Omental fat pad (tissue), 4 donors: ENCODE results near the gene TRIM17. TPM values are rescaled to one million over a fixed set of nuclear protein-coding genes. Genes with fewer than 3 reads are reported as not detected.

ENCODE experiments used
- ATAC-seq: fragments of 150-250 bp; one replicate; pipeline ENCODE4 v1.9.1; 2016; ENCODE audit warnings: mild to moderate bottlenecking, moderate library complexity; ENCODE audit not compliant: low FRiP score
- DNase-seq: peaks from one replicate; pipeline ENCODE4 v3.0.0-alpha.2; 2019; ENCODE audit warnings: low spot score
- total RNA-seq, 4 donors: library from RNA; depleted of rRNA; stranded (reverse); fragments of >200 nt; gene quantifications; one replicate each; pipeline ENCODE4 v1.1.0, GENCODE V29; 2016
- TF ChIP-seq, protein P1 (sequence below), 3 donors: fragments of 450-650 bp; IDR thresholded peaks; one replicate each; pipeline ENCODE4 v1.5.1; 2016 to 2017; ENCODE audit warnings: antibody characterized with exemption in 3 of 3, mild to moderate bottlenecking in 3 of 3, moderate library complexity in 2 of 3

Gene TRIM17
- total RNA-seq, 4 donors from 2014 or later = 0.96 to 3.3 (median 1.7) TPM; not detected in 1

DNA sequence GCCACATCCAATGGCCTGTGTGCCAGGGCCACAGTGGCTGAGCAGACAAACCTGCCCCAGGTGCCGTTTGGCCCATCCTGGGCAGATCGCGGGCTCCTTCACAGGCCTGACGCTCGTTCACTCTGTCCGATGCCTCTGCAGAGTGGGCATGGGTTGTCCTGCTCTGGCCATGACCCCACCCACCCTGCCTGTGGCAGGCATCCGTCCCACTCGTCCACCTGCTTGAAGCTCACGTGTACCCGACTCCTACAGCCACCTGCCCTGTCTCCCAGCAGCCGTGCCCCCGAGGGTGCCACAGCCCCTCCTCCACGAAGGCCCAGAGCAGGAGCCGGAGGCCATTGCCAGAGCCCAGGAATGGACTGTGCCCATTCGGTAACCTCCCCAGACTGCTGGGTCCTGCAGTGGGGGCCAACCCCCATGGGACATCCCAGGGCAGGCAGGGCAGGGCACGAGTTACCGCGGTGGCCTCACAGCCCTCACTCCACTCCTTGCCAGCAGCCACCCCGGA lies 51.9 kb downstream of the TRIM17 start:
- DNase-seq (no peak), ATAC-seq (no peak)
- TF ChIP-seq, protein P1, sequence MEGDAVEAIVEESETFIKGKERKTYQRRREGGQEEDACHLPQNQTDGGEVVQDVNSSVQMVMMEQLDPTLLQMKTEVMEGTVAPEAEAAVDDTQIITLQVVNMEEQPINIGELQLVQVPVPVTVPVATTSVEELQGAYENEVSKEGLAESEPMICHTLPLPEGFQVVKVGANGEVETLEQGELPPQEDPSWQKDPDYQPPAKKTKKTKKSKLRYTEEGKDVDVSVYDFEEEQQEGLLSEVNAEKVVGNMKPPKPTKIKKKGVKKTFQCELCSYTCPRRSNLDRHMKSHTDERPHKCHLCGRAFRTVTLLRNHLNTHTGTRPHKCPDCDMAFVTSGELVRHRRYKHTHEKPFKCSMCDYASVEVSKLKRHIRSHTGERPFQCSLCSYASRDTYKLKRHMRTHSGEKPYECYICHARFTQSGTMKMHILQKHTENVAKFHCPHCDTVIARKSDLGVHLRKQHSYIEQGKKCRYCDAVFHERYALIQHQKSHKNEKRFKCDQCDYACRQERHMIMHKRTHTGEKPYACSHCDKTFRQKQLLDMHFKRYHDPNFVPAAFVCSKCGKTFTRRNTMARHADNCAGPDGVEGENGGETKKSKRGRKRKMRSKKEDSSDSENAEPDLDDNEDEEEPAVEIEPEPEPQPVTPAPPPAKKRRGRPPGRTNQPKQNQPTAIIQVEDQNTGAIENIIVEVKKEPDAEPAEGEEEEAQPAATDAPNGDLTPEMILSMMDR (IDR thresholded peaks at IDR 0.05) = no peak

DNA sequence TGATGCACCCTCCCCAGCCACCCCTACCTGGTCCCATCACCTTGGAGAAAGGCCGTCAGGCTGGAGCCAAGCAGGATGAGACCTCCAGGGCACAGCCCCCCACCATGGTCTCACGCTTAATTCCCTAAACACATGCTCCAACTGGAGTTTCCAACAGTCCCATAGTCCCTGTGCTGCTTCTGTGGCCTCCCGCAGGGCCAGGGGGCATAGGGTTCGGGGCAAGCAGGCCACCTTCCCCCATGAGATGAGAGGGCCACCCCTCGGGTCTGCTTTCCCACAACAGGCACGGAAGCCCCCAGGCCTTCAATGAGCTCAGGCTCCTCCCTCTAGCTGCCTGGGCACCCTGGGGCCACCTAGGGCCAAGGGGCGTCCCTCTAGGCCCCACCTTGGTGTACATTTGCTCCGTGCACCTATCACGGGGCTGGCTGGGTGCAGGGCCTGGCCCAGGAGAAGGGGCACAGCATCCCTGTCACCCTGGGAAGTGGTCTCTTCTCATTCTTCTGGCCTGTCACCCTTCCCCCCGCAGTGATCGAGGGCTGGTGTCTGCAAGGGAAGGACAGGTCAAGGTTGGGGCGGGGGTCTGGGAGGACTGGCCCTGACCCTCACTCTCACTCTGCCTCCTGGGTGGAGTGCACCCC lies 52.5 kb downstream of the TRIM17 start:
- no peak for ATAC-seq

DNA sequence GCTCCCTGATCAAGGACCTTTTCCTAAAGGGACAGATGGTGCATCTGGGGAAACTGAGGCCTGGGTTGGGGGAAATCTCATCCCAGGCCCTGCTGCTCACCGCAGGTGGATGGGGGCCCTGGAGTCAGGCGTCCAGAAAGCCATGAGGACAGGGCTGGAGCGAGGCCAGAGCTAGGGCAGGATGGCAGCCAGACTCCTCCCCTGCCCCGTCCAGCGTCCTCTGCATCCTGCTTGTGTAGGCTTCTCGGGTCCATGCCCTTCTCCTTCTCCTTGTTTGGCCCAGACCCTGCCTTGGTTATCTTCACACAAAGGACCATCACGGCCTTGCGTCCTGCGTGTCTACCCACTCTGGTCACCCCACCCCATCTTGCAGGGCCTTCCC lies 53.0 kb downstream of the TRIM17 start:
- TF ChIP-seq, protein P1 (IDR thresholded peaks at IDR 0.05) = no peak
- no peak for DNase-seq
- ATAC-seq = no peak

More for the DNA sequence above, 52.5 kb downstream of the TRIM17 start:
- DNase-seq = no peak
- TF ChIP-seq, protein P1 (IDR thresholded peaks at IDR 0.05) = no peak

DNA sequence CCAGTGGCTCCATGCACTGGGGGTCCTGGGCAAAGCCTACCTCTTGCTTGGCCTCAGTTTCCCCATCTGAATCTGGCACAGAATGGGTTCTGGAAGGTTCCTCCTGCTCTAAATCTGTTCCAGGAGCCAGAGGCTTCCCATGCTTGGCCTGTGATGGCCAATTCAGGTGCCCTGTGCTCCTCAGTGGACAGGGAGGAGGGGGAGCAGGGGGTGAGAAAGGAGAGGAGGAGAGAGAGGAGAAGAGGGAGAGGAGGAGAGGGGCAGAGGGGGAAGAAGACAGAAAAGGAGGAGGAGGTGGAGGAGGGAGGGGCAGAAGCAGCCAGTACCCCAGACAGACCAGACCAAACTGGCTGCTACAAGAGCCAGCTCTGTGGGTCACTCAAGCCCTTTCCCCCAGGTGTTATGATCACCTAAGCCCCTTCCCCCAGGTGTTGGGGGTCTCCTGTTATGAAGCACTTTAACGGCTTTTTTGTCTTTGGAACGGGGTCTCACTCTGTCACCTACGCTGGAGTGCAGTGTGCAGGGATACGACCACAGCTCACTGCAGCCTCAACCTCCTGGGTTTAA lies 53.7 kb downstream of the TRIM17 start:
- DNase-seq (no peak), ATAC-seq (no peak)

DNA sequence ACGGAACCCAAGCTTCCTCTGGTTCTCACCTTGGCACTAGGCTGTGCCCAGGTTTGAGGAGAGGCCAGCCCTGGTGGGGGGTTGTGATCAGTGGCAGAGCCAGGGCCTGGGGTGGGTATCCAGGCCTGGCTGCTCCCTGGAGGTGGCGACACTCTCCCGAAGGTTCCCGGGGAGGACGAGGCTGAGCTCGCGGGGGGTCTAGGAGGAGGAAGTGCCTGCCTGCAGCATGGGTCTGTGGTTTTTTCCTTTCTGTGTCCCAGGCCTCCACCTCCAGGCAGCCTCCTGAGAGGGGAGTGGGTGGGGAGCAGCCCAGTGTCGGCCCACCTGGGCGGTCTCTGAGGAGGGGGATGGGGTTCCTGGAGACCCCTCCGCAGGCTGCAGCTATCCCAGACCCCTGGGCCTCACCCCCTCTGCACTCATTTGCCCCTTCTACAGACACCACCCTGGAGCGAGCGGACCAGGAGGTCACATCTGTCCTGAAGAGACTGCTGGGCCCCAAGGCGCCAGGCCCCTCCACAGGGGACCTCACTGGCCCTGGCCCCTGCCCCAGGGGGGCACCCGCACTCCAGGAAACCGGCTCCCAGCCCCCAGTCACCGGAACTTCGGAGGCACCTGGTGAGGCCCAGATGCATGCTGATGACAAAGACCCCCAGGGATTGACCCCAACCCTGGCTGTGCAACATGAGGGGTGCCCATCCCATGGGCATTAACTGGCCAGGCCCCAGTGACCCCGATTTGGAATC lies 54.3 kb downstream of the TRIM17 start:
- ATAC-seq (no peak), DNase-seq (no peak)

More for the DNA sequence above, 53.7 kb downstream of the TRIM17 start:
- TF ChIP-seq, protein P1 (IDR thresholded peaks at IDR 0.05) = no peak

DNA sequence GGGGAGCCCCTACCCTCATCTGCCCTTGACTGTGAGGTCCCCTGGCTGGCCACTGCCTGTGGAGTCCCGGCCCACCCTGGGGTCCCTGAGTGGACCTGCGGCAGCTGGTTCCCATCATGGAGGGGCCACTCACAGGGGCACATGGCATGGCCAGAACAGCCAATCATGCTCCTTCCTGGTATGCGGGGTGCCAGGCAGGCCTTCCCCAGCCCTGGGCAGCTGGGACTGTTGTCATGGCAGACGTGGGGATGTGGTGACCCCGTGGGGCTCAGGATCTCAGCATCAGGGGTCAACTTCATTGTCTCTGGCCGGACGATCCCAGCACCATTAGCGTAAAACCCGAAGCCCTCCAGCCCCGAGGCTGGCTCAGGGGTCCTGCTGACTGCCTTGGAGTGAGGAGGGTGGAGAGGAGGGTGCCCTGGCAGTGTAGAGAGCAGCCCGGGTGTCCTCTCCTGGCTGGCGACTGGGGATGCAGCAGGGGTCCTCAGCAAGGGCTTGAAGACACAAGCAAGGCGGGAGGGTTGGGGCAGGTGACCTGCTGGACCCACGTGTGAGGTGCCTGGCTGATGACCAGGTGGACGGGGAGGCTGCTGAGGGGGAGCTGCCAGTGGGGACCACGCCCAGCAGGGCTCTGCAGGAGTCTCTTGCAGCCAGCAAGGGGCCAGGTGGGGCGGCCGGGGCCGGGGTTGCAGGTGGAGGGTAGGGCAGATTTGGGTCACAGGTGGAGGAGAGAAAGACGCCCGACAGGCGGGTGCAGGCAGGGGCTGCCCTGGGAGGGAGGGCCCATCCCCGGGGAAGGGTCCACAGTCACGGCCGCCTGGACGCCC lies 55.1 kb downstream of the TRIM17 start:
- DNase-seq = no peak
- ATAC-seq = no peak
- TF ChIP-seq, protein P1 (IDR thresholded peaks at IDR 0.05) = no peak

More for the DNA sequence above, 54.3 kb downstream of the TRIM17 start:
- TF ChIP-seq, protein P1 (IDR thresholded peaks at IDR 0.05) = no peak
